Stimulated activated CD4-positive, alpha-beta T cell treated with anti-CD3 and anti-CD28 coated beads, Interleukin-15, amount 100 ng/mL, for 24 hours (primary cell): ENCODE results near the gene HOXA4.

Experiments used
- DNase-seq: peaks from one replicate; pipeline ENCODE4 v3.0.0-alpha.2; 2020

The HOXA4 gene

GRCh38 chr7:27157702-27158431 is 27.3 kb upstream of the HOXA4 start:
- DNase-seq: no peak

- no peak for DNase-seq
These were observed 26.6 kb upstream of the HOXA4 start for GRCh38 chr7:27156916-27157701.

GRCh38 chr7:27156508-27156898 is 25.9 kb upstream of the HOXA4 start, which contains the start of gene HOXA7:
Gene HOXA7, minus strand, starts transcription at chr7:27156675. Its CDS starts 130 bp downstream, at chr7:27156545.
- DNase-seq: no peak

GRCh38 chr7:27155816-27156507 is 25.4 kb upstream of the HOXA4 start:
- no peak for DNase-seq

- peak; percentile 69 for DNase-seq
These were observed 24.6 kb upstream of the HOXA4 start for GRCh38 chr7:27154901-27155815.

GRCh38 chr7:27154369-27154768 is 23.8 kb upstream of the HOXA4 start:
- no peak for DNase-seq

GRCh38 chr7:27153526-27153925 is 23.0 kb upstream of the HOXA4 start:
- no peak for DNase-seq

GRCh38 chr7:27152816-27153442 is 22.4 kb upstream of the HOXA4 start:
- no peak for DNase-seq

- DNase-seq: no peak
These were observed 21.6 kb upstream of the HOXA4 start, which contains the start of gene HOXA3 for GRCh38 chr7:27151931-27152815. Gene HOXA3, minus strand, starts transcription at chr7:27152583. Its CDS starts 41,943 bp downstream, at chr7:27110640.

- DNase-seq: no peak
These were observed 20.9 kb upstream of the HOXA4 start for GRCh38 chr7:27151341-27151930.

GRCh38 chr7:27150568-27151340 is 20.2 kb upstream of the HOXA4 start:
- DNase-seq: peak; percentile 78

- DNase-seq: no peak
These were observed 19.4 kb upstream of the HOXA4 start for GRCh38 chr7:27149842-27150567.

GRCh38 chr7:27148756-27149641 is 18.4 kb upstream of the HOXA4 start:
- DNase-seq: no peak

GRCh38 chr7:27148031-27148755 is 17.6 kb upstream of the HOXA4 start:
- no peak for DNase-seq

GRCh38 chr7:27147199-27148030 is 16.9 kb upstream of the HOXA4 start, which contains the start of gene HOXA6:
Gene HOXA6, minus strand, starts transcription at chr7:27147774. Its CDS starts 25 bp downstream, at chr7:27147749.
- DNase-seq: no peak
